Stimulated activated naive B cell treated with anti-CD40 and anti-IgM and Interleukin-4, amounts not matched to agents 10 μg/mL and 1 μg/mL and 100 μg/mL, for 72 hours (primary cell): Measurements from ENCODE around the gene CHST6.

Source experiments
- ATAC-seq, 2 donors: fragments of 150-1000 bp; cut with Tn5 transposase; replicated peaks; 2 replicates each; pipeline ENCODE4 v1.10.0; 2021; ENCODE audit warnings: moderate library complexity in 1 of 2
- DNase-seq: peaks from one replicate; pipeline ENCODE4 v3.0.0; 2021
- H3K27ac Mint-ChIP-seq: one replicate; pipeline ENCODE4 v1.8.0; 2022; ENCODE audit warnings: mild to moderate bottlenecking, mixed read lengths
- H3K27me3 Mint-ChIP-seq, 2 donors: one replicate each; pipeline ENCODE4 v1.8.0; 2022; ENCODE audit warnings: mixed read lengths in 2 of 2
- H3K36me3 Mint-ChIP-seq, 2 donors: one replicate each; pipeline ENCODE4 v1.8.0; 2022; ENCODE audit warnings: mixed read lengths in 2 of 2, mild to moderate bottlenecking in 1 of 2
- H3K4me1 Mint-ChIP-seq, 2 donors: one replicate each; pipeline ENCODE4 v1.8.0; 2022; ENCODE audit warnings: mixed read lengths in 2 of 2, mild to moderate bottlenecking in 1 of 2
- H3K4me3 Mint-ChIP-seq, 2 donors: one replicate each; pipeline ENCODE4 v1.8.0; 2022; ENCODE audit warnings: mild to moderate bottlenecking in 2 of 2, mixed read lengths in 2 of 2, moderate library complexity in 1 of 2
- H3K9me3 Mint-ChIP-seq, 2 donors: one replicate each; pipeline ENCODE4 v1.8.0; 2022; ENCODE audit warnings: mixed read lengths in 2 of 2, mild to moderate bottlenecking in 1 of 2

CHST6 gene

DNA sequence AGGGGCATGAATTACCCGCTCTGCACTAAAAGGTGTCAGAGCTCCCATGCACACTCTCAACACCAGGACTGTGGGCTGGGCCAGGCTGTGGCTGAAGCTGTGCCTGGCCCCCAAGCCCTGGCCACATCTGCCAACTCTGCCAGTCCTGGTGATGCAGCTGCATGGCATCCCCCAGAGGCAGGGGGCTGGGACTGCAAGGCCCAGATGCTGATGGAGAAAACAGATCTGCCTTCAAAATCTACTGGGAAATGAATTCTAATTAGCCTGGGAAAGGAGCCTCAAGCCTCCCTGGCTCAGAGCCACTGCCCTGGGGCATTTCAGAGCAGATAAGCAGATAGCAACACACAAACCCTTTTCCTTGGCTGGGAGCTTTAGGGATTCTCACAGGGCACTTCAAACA lies 3.4 kb downstream of the CHST6 start:
- no peak overlapping the region for H3K4me3 Mint-ChIP-seq
- peaks cover 0 to 1% of the 10 kb centered on the region in 2 donors for H3K36me3 Mint-ChIP-seq
- peaks cover 9 to 16% of the 10 kb centered on the region in 2 donors for H3K4me1 Mint-ChIP-seq
- H3K9me3 Mint-ChIP-seq = no peaks in the 10 kb centered on the region
- peak; percentile 37 to 48 for ATAC-seq
- H3K27ac Mint-ChIP-seq = no peak overlapping the region
- DNase-seq = no peak
- peaks cover 10 to 11% of the 10 kb centered on the region in 2 donors for H3K27me3 Mint-ChIP-seq

DNA sequence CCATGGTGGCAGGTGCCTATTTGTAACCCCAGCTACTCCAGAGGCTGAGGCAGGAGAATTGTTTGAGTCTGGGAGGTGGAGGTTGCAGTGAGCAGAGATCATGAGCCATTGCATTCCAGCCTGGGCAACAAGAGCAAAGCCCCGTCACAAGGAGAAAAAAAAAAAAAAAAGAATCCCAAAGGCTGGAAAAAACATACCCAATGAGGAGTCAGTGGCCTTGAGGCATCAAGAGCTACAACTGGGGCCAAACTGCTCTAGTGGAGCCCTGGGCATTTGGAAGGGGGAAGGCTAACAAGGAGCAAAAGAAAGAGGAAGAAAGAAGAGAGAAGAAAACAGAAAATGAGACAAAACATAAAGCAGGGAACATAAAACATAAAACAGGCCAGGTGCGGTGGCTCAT lies 6.9 kb downstream of the CHST6 start:
- Mint-ChIP-seq H3K27ac (no peak overlapping the region), H3K9me3 (no peaks in the 10 kb centered on the region), H3K36me3 (no peaks in the 10 kb centered on the region), H3K27me3 (peaks cover 0 to 6% of the 10 kb centered on the region in 2 donors), H3K4me3 (no peak overlapping the region), H3K4me1 (peaks cover 26 to 32% of the 10 kb centered on the region in 2 donors)
- ATAC-seq (no peak), DNase-seq (no peak)

DNA sequence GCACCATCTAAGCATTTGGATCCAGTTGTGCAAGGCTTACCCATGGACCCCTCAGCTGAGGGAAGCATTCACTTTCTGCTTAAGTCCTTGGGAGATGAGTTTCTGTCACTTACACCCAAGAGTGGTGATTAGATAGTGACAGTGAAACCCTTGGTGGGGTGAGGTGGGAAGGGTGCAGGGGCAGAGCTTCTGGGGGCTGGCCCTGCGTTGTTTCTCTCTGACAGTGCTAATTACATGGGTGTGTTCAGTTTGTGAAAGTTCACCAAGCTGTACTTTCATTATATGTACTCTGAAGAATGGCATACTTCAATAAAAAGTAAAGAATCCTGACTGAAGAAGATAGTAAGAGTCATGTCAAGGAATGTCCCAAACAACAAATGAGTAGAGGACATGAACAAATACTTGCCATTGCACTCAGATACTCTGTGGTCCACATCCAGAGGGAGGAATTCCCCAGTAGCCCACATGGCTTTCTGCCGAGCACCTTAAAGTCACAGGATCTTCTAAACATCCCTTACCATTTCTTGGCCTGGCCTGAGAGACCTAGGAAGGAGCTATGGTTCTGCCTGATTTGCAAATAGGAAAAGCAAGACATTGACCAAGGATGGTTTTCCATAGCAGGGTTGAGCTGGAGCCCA lies 8.4 kb downstream of the CHST6 start:
- peaks cover 26 to 32% of the 10 kb centered on the region in 2 donors for H3K4me1 Mint-ChIP-seq
- ATAC-seq (peak; percentile 36 to 57), DNase-seq (no peak)
- no peak overlapping the region for H3K4me3 Mint-ChIP-seq
- no peaks in the 10 kb centered on the region for H3K36me3 Mint-ChIP-seq
- H3K27ac Mint-ChIP-seq = peak overlapping the region; percentile 25
- no peaks in the 10 kb centered on the region for H3K9me3 Mint-ChIP-seq
- peaks cover 0 to 6% of the 10 kb centered on the region in 2 donors for H3K27me3 Mint-ChIP-seq

DNA sequence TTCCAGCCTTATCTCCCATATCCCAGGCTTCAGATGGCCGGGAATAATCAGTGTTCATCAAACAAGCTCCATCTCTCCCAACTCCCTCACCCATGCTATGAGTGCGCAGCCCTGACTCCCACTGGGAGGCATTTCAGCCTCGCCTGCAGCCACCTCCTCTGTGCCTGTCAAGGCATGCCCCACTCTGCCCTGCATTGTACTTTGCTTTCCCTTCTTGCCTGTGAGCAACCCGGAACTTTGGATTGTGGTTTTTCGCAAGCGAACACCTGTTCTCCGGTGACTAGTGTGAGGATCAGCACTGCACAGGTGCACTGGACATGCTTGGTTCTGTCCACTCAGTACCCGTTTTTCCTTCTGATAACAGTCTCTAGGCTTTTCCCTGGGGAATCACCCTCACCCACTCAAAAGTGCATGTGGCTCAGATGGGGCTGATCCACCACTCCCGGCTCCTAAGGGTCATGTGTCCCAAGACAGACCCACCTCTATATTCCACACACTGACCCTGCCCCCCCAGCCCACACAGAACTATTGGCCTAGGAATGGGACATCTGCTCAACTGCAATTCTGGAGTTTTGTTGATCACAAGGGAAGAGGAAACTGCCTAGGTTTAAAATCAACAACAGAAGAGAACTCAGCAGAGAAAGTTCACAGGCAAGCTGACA lies 9.1 kb downstream of the CHST6 start:
- Mint-ChIP-seq H3K4me3 (no peak overlapping the region), H3K27me3 (peaks cover 0 to 6% of the 10 kb centered on the region in 2 donors), H3K36me3 (no peaks in the 10 kb centered on the region), H3K4me1 (peaks cover 26 to 32% of the 10 kb centered on the region in 2 donors), H3K27ac (peak overlapping the region; percentile 25), H3K9me3 (no peaks in the 10 kb centered on the region)
- no peak for DNase-seq
- ATAC-seq = no peak

DNA sequence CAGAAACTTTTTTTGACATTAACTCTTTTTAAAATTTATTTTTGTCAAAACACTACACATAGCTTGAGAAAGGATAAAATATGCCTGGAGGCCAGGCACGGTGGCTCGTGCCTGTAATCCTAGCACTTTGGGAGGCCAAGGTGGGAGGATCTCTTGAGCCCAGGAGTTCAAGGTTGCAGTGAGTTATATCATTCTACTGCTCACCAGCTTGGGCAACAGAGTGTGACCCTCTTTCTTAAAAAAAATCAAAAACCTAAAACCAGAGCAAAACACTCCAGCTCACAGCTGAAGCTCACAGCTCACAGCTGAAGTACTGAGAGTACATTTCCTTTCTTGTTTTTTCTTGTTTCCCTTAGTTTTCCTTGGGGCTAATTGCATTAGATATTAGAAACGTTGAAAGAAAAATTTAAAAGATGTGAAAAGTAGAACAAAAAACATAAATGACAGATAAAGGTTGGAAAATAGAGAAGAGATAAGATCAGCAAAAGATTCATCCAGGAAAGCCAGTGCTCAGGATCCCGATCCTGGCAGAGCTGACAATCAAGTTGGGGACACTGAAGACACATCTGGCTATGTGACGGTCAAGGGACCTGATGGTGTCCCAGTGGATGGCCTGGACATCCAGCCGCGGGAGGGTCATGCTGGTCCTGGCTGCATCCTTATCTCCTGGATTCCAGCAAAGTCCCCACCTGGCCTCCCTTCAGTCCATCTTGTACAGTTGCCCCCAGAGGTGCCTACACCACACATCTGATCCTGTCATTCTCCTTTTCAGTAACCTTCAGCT lies 9.8 kb downstream of the CHST6 start:
- Mint-ChIP-seq H3K9me3 (no peaks in the 10 kb centered on the region), H3K4me1 (peaks cover 26 to 32% of the 10 kb centered on the region in 2 donors), H3K27ac (peak overlapping the region; percentile 53), H3K27me3 (peaks cover 0 to 6% of the 10 kb centered on the region in 2 donors), H3K4me3 (no peak overlapping the region), H3K36me3 (no peaks in the 10 kb centered on the region)
- ATAC-seq (peak; percentile 74 to 84), DNase-seq (no peak)

DNA sequence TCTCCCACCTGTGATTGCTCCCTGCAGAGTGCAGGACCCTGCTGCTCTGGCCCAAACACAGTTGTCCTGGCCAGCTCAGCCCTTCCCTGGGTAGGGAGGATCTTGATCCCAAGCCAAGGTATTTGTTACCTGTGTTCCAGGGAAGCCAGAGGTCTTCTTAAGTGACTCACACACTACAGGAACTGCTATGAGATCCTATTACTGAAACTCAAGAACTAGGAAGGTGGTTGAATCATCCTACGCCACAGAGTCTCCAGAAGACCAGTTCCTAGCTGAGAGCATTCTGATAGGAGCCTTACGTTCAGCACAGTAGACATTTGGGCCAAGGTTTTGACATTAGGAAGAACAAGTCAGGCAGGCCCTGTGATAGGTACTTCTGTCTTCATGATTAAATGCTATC lies 12.0 kb downstream of the CHST6 start:
- no peak for DNase-seq
- peaks cover 23 to 28% of the 10 kb centered on the region in 2 donors for H3K4me1 Mint-ChIP-seq
- H3K9me3 Mint-ChIP-seq = no peaks in the 10 kb centered on the region
- H3K4me3 Mint-ChIP-seq = no peak overlapping the region
- H3K27ac Mint-ChIP-seq = no peak overlapping the region
- no peaks in the 10 kb centered on the region for H3K36me3 Mint-ChIP-seq
- peaks cover 0 to 15% of the 10 kb centered on the region in 2 donors for H3K27me3 Mint-ChIP-seq
- no peak for ATAC-seq

DNA sequence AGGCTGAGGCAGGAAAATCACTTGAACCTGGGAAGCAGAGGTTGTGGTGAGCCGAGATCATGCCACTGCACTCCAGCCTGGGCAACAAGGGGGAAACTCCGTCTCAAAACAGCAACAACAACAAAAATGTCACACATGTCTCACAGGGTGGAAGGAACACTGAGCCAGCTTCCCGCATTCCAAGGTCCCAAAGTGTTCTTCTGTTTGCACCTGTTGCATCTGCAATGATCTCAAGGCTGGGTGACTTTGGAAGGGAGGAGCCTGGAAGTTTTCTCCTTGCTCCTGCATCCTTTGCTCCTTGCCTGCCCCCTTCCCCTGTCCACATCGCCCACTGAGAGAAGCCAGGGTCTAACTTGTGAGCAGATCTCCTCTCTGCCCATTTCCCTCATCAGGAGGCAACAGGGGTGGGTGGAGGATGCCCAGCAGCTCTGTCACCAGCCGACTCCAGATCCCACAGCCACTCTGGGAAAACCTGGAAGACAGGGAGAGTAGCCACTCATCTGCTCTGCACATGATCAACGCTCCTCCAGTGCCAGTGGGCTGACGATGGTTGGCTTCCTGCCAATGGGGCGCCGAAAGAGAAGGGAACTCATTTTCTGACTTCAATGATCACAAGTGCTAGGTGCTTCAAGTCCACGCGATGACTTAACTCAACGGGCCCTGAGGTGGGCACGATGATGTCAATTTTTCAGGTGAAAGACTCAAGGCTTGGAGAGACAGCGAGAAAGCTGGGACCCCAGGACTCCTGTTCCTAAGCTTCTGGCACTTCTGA lies 12.6 kb downstream of the CHST6 start:
- ATAC-seq (no peak), DNase-seq (no peak)
- H3K9me3 Mint-ChIP-seq = no peaks in the 10 kb centered on the region
- no peak overlapping the region for H3K4me3 Mint-ChIP-seq
- no peak overlapping the region for H3K27ac Mint-ChIP-seq
- peaks cover 0 to 18% of the 10 kb centered on the region in 2 donors for H3K27me3 Mint-ChIP-seq
- H3K4me1 Mint-ChIP-seq = peaks cover 25 to 32% of the 10 kb centered on the region in 2 donors
- no peaks in the 10 kb centered on the region for H3K36me3 Mint-ChIP-seq

DNA sequence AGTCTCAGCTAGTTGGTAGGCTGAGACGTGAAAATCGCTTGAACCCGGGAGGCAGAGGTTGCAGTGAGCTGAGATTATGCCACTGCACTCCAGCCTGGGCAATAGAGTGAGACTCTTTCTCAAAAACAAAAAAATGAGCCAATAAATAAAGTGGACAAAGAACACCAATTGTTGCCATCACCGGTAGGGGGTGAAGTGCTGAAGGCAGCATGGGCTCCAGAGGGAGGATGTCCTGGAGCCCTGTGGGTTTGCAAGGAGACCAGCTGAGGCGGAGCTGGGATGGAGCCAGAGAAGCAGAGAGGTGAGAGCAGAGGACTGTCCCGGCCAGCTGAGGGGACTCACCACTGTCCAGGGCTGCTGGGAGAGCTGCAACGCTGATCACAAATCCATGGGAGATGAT lies 13.8 kb downstream of the CHST6 start:
- Mint-ChIP-seq H3K4me1 (peaks cover 22 to 29% of the 10 kb centered on the region in 2 donors), H3K27me3 (peaks cover 0 to 18% of the 10 kb centered on the region in 2 donors), H3K36me3 (no peaks in the 10 kb centered on the region), H3K9me3 (no peaks in the 10 kb centered on the region), H3K27ac (no peak overlapping the region), H3K4me3 (no peak overlapping the region)
- ATAC-seq (no peak), DNase-seq (no peak)

DNA sequence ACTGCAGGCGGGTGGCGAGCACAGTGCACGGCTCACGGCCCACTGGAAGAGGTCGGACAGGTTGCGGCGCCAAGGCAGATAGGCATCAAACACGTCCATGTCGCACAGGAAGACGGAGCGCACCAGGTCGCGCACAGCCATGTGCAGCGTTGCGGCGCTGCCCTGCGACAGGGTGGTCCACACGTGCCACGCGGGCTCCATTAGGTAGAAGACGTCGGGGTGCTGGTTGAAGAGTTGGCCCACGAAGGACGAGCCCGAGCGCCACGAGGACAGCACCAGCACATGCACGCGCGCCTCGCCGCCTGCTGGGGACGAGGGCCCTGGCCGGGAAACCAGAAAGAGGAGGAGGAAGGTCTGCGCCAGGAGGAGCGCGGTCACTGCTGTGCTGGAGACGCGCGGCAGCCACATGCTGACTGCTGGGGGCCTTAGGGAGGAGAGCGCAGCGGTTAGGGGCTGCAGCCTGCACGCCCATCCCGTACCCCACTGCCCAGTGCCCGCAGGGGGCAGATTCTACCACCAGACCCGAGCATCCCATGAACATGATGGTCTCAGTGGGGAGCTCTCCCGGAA lies 15.7 kb downstream of the CHST6 start:
- no peak for DNase-seq
- no peak overlapping the region for H3K4me3 Mint-ChIP-seq
- no peaks in the 10 kb centered on the region for H3K36me3 Mint-ChIP-seq
- peaks cover 4 to 9% of the 10 kb centered on the region in 2 donors for H3K4me1 Mint-ChIP-seq
- peaks cover 0 to 12% of the 10 kb centered on the region in 2 donors for H3K27me3 Mint-ChIP-seq
- ATAC-seq = no peak
- H3K9me3 Mint-ChIP-seq = no peaks in the 10 kb centered on the region
- H3K27ac Mint-ChIP-seq = no peak overlapping the region

DNA sequence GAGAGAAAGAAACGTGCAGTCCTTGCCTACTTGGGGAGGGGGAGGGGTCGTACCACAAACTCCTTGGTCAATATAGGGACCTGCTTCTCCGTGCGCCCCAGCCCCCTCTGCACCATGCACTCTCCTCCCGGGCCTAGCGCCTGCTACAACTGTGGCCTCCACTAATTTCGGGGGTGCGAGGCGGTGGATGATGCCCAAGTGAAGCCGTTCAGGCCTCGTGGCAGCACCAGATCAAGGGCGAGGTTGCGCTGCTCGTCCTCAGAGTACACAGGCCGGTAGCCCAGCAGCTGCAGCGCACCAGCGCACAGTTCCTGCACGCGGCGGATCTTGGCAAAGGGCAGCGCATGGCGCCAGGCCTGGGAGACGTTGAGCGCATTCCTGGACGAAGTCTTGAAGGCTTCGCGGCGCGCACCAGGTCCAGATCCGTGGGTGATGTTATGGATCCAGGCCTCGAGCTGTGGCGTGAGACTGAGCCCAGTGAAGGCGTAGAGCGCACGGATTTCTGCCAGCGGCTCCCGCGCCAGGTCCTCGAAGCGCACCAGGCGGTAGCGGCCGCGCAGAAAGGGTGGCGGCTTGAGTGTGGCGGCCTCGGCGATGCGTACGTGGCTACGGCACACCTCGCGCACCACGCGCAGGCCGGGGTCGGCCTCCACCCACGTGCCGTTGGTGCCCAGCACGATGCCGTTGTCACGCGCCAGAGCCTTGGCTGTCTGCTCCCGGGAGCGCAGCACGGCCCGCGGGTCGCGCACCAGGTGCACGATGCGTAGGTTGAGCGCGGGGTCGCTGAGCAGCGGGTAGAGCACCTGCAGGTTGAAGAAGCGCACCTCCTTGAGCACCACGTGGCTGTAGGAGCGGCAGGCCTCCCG lies 16.5 kb downstream of the CHST6 start:
- Mint-ChIP-seq H3K27me3 (peaks cover 0 to 12% of the 10 kb centered on the region in 2 donors), H3K36me3 (no peaks in the 10 kb centered on the region), H3K4me1 (peaks cover 4 to 7% of the 10 kb centered on the region in 2 donors), H3K4me3 (no peak overlapping the region), H3K9me3 (no peaks in the 10 kb centered on the region), H3K27ac (no peak overlapping the region)
- no peak for DNase-seq
- ATAC-seq = no peak

DNA sequence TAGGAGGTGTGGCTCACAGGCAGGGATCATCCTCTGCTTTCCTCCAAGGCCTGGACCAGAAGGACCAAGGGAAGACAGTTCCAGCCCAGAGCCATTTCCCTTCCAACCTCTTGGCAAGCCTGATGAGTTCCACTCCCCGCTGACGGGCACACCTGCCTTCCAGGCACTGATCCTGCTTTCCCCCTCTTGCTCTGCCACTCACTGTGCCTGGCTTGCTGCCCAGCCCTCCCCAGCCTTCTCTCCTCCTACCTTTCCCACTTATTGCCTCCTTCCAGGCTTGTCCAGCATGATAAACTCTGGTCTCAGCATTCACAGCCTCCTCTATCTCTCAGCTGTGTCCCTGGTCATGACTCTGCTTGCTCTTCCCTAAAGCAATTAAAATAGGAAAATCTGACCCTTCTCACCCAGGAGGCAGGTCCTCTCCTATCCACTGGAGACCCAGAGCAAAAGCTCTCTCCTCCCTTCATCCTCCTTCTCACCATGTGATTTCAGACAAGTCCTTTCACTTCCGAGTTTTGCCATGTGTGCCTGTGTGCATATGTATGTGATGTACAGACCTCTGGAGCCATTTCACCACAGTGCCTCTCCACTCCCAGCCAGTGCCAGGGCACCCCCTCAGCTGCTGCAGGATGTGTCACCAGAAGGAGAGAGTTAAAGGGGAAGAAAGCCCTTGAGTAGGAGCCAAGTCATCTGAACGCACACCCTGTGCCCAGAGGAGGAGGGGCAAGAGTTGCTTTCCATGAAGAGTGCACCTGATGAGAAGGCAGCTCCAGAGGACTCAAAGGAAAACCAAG lies 17.4 kb downstream of the CHST6 start:
- DNase-seq = no peak
- H3K4me3 Mint-ChIP-seq = no peak overlapping the region
- no peak overlapping the region for H3K27ac Mint-ChIP-seq
- H3K36me3 Mint-ChIP-seq = no peaks in the 10 kb centered on the region
- peak; percentile 52 to 61 for ATAC-seq
- peaks cover 3 to 7% of the 10 kb centered on the region in 2 donors for H3K4me1 Mint-ChIP-seq
- H3K9me3 Mint-ChIP-seq = no peaks in the 10 kb centered on the region
- H3K27me3 Mint-ChIP-seq = peaks cover 0 to 12% of the 10 kb centered on the region in 2 donors

DNA sequence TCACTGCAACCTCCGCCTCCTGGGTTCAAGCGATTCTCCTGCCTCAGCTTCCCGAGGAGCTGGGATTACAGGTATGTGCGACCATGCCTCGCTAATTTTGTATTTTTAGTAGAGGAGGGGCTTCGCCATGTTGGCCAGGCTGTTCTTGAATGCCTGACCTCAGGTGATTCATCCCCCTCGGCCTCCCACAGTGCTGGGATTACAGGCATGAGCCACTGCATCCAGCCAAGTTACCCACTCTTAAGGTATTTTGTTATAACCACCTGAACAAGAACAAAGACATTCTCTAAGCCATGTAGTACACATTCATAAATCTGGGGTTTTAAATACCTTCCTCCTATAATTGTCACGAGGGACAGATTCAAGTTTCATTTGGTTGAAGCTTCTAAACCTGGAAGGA lies 18.4 kb downstream of the CHST6 start:
- H3K4me3 Mint-ChIP-seq = no peak overlapping the region
- peaks cover 0 to 12% of the 10 kb centered on the region in 2 donors for H3K27me3 Mint-ChIP-seq
- no peaks in the 10 kb centered on the region for H3K36me3 Mint-ChIP-seq
- H3K9me3 Mint-ChIP-seq = no peaks in the 10 kb centered on the region
- peaks cover 4 to 9% of the 10 kb centered on the region in 2 donors for H3K4me1 Mint-ChIP-seq
- H3K27ac Mint-ChIP-seq = no peak overlapping the region
- no peak for DNase-seq
- ATAC-seq = no peak
